ENCODE data around the gene MTPN. TPM values are rescaled to one million over a fixed set of nuclear protein-coding genes. Genes with fewer than 3 reads are reported as not detected.

Gene MTPN
- total and polyA plus RNA-seq, 12 donors = 16.7 to 116 (median 86.9) TPM

- Histone ChIP-seq H3K36me3 (replicated peaks in 1 of 2) (no peaks in the 10 kb centered on the region), H3K27me3 (no peaks in the 10 kb centered on the region), H3K9me3 (replicated peaks in 1 of 3) (no peaks in the 10 kb centered on the region), H3K4me1 (replicated peaks in 1 of 2) (no peaks in the 10 kb centered on the region), H3K27ac (no peak overlapping the region), H3K4me3 (no peak overlapping the region)
- TF ChIP-seq POLR2A (IDR thresholded peaks at IDR 0.05) (no peak), CTCF (IDR thresholded peaks at IDR 0.05) (no peak)
- intact Hi-C loops (cut with DNase I) = loop anchor here in 1 of 2 donors (10.0 kb wide), 1 partner anchor 329 kb away; no protein-coding TSS in a partner anchor
- 90 to 97% (median 93%) methylated on average over 3 of the region's 3 CpGs for WGBS, 4 donors
- no peak for DNase-seq
These were observed 26.9 kb upstream of the MTPN start for GRCh38 chr7:136004083-136004482.

GRCh38 chr7:136002802-136003201 is 25.6 kb upstream of the MTPN start:
- H3K4me3 ChIP-seq = no peak overlapping the region
- TF ChIP-seq POLR2A (IDR thresholded peaks at IDR 0.05) (no peak), CTCF (IDR thresholded peaks at IDR 0.05) (no peak)
- intact Hi-C loops (cut with DNase I) = loop anchor here in 1 of 2 donors (10.0 kb wide), 1 partner anchor 328 kb away; no protein-coding TSS in a partner anchor
- no peak overlapping the region for H3K27ac ChIP-seq
- 0 to 61% (median 56%) methylated on average over 1 of the region's 1 CpG for WGBS, 4 donors
- no peak for DNase-seq
- H3K4me1 ChIP-seq (replicated peaks in 1 of 2) = no peaks in the 10 kb centered on the region
- H3K27me3 ChIP-seq = no peaks in the 10 kb centered on the region
- no peaks in the 10 kb centered on the region for H3K36me3 ChIP-seq (replicated peaks in 1 of 2)
- H3K9me3 ChIP-seq (replicated peaks in 1 of 3) = no peaks in the 10 kb centered on the region

GRCh38 chr7:136000288-136000913 is 23.2 kb upstream of the MTPN start:
- Histone ChIP-seq H3K27me3 (no peaks in the 10 kb centered on the region), H3K36me3 (replicated peaks in 1 of 2) (no peaks in the 10 kb centered on the region), H3K4me1 (replicated peaks in 1 of 2) (no peaks in the 10 kb centered on the region), H3K4me3 (no peak overlapping the region), H3K27ac (no peak overlapping the region), H3K9me3 (replicated peaks in 1 of 3) (no peaks in the 10 kb centered on the region)
- no peak for TF ChIP-seq POLR2A (IDR thresholded peaks at IDR 0.05)
- no peak for TF ChIP-seq CTCF (IDR thresholded peaks at IDR 0.05)
- DNase-seq = no peak
- intact Hi-C loops (cut with DNase I) = loop anchor here in 1 of 2 donors (10.0 kb wide), 1 partner anchor 326 kb away; no protein-coding TSS in a partner anchor
- WGBS, 4 donors = 64 to 90% (median 74%) methylated on average over 3 of the region's 3 CpGs

GRCh38 chr7:135998081-135998480 is 20.9 kb upstream of the MTPN start:
- Histone ChIP-seq H3K9me3 (replicated peaks in 1 of 3) (no peaks in the 10 kb centered on the region), H3K4me1 (replicated peaks in 1 of 2) (no peaks in the 10 kb centered on the region), H3K4me3 (no peak overlapping the region), H3K27ac (no peak overlapping the region), H3K36me3 (replicated peaks in 1 of 2) (no peaks in the 10 kb centered on the region), H3K27me3 (no peaks in the 10 kb centered on the region)
- TF ChIP-seq CTCF (IDR thresholded peaks at IDR 0.05) = no peak
- no peak for TF ChIP-seq POLR2A (IDR thresholded peaks at IDR 0.05)
- DNase-seq = no peak
- intact Hi-C loops (cut with DNase I) = no loop called here
